HL-60/S4 treated with retinoic acid at 250 ng/mL for 4 days and 3 days (cell line): ENCODE measurements around the gene ACP2.

Experiments used
- in situ Hi-C: fragments of 300-500 bp; cut with MboI; formaldehyde crosslinking; loops from 2 replicates; pipeline ENCODE4 v1.7.0; 2022; ENCODE audit warnings: low sequenced_read_pairs

ACP2 gene

DNA sequence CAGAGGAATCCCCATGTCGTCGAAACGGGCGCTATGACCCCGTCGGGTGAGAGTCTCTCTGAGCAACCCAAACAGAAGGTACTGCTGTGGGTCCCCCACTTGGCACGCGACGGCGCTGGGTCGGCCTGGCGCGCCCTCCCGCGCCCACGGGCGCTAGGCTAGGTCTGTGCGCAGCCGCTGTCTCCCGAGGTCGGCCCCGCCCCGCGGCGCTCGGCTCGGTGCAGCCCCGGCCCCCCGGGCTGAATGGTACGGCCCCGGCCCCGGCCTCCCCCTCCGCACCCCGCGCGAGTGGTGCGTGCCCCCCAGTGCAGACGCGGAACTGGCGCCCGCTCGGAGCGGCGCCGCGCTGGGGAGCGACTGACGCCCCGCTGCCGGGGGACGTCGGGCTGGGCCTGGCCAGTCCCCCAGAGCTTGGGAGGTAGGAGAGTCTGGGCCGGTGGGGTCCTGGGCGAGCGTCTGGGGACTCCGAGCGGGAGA, 21.3 kb upstream of the ACP2 start, which contains the start of gene MADD:
MADD (plus strand) TSS at position 305 of the 477 bp plus-strand sequence.
- in situ Hi-C loops: no loop called here

DNA sequence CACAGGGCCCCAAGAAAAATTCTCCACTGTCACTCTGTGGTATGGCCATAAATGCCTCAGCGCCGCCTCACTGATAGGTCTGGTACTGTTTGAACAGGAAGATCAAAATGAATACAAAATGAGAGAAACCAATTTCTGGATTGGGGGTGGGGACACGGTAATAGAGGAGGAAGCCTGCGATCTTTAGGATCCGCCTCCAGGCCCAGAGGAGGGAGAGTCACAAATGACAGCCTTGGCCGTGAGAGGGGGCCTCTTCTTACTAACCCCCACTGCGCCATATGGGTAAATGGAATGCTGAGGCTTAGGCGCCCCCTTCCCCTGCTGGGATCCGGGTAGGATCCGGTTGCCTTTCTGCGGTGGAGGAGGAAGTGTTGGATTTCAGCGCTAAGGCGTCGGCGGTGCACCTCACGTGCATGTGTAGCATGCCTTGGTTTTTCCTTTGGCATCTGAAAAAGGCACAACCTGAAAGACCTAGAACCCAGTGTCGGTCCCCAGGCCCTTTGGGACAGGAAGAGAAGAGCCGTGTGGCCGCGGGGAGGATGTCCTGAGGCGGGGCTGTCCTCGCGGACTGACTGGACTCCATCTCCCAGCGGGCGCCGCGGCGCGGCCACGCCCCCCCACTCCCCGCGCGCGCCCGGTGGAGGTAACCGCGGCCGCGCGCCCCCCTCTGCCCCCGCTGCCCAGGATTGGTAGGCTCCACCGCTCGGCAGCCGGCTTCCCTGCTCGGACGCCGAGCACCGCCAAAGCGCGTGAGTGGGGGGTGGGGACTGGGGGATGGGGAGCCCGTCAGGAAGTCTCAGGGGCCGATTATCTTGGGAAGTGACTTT, 20.6 kb upstream of the ACP2 start:
- in situ Hi-C loops: no loop called here

DNA sequence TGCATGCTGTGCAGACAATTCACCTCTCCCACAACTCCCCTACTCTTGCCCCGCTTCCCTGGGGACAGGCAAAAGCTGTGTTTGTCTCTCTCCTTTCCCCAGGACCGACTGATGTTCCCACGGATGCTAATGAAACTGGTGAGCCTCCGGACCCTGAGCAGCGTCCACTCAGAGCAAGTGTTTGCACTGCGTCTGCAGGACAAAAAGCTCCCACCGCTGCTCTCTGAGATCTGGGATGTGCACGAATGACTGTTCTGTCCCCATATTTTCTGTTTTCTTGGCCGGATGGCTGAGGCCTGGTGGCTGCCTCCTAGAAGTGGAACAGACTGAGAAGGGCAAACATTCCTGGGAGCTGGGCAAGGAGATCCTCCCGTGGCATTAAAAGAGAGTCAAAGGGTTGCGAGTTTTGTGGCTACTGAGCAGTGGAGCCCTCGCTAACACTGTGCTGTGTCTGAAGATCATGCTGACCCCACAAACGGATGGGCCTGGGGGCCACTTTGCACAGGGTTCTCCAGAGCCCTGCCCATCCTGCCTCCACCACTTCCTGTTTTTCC, 19.9 kb upstream of the ACP2 start:
- in situ Hi-C loops: no loop called here

DNA sequence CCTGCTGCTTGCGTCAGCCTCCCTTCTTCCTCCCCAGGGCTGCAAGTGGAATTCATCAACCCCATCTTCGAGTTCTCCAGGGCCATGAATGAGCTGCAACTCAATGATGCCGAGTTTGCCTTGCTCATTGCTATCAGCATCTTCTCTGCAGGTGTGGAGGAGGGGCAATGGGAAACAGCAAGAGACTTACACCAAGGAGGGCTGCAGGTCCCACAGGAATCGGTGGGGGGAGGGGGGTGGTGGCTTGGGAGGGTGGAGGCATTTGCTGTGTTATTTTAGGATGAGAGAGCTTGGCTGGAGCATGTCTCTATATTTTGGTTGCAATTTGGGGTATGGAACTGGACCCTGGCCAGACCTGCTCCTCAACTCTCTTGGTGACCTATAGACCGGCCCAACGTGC, 19.3 kb upstream of the ACP2 start:
- in situ Hi-C loops: no loop called here

DNA sequence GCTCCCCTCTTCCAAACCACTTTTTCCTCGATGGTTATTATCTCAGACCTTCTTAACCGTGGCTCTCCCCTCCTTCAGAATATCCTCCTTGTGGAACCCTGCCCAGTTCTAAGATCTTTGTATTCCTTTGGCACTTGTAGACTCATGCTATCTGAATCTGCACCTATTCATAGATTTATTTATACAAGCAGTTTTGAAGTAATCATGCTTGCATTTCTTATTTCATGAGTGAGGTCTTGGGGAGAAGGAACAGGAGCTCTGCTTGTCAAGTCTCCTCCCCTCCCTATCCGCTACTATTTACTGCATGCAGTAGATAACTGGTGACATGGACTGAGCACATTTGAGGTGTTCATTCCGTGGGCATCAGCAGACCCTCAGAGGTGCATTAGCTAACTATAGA, 15.9 kb upstream of the ACP2 start:
- in situ Hi-C loops: no loop called here

GRCh38 chr11:47264119-47264518, 15.5 kb upstream of the ACP2 start:
- in situ Hi-C loops: no loop called here

DNA sequence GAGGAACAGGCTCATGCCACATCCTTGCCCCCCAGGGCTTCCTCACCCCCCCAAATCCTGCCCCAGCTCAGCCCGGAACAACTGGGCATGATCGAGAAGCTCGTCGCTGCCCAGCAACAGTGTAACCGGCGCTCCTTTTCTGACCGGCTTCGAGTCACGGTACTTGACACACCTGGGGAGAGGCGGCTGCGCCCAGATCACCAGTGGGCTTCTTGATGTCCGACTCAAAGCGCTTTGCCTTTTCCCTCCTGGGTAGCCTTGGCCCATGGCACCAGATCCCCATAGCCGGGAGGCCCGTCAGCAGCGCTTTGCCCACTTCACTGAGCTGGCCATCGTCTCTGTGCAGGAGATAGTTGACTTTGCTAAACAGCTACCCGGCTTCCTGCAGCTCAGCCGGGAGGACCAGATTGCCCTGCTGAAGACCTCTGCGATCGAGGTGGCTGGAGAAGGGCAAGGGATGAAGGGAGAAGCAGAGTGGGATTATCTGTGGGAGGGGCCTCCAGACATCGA, 12.7 kb upstream of the ACP2 start:
- in situ Hi-C loops: no loop called here

DNA sequence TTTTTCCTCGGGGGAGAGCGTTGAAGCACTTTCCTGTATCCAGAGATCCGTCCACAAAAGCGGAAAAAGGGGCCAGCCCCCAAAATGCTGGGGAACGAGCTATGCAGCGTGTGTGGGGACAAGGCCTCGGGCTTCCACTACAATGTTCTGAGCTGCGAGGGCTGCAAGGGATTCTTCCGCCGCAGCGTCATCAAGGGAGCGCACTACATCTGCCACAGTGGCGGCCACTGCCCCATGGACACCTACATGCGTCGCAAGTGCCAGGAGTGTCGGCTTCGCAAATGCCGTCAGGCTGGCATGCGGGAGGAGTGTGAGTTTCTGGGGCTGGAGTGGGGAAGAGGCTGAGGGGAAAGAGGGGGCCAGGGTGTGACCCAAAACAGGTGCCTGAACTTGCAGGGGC, 11.8 kb upstream of the ACP2 start:
- in situ Hi-C loops: no loop called here

DNA sequence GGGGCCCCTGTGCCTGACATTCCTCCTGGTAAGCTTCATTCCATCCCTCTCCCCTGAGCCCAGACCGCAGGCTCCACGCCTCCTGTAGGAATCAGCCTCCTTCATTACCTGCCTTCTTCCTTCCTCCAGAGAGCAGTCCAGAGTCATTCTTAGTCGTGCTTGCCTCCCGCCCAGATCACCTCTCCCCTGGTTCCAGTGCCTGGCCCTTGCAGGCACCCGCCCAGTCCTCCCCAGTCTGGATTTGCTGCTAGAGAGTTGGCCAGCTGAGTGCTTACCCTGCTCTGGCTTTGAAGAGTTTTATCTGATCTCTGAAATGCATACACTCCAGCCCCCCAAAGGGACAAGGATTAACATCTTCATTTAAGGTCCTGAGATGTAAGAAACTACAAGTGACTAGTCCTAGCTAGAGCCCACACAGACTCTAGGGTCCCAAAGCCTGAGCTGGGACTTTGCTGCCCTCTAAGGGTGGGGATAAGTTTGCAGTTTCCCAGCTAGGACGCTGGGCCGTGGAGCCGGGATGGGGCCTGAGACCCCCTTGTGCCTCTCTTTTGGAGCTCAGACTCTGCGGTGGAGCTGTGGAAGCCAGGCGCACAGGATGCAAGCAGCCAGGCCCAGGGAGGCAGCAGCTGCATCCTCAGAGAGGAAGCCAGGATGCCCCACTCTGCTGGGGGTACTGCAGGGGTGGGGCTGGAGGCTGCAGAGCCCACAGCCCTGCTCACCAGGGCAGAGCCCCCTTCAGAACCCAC, 10.8 kb upstream of the ACP2 start:
- in situ Hi-C loops: no loop called here

DNA sequence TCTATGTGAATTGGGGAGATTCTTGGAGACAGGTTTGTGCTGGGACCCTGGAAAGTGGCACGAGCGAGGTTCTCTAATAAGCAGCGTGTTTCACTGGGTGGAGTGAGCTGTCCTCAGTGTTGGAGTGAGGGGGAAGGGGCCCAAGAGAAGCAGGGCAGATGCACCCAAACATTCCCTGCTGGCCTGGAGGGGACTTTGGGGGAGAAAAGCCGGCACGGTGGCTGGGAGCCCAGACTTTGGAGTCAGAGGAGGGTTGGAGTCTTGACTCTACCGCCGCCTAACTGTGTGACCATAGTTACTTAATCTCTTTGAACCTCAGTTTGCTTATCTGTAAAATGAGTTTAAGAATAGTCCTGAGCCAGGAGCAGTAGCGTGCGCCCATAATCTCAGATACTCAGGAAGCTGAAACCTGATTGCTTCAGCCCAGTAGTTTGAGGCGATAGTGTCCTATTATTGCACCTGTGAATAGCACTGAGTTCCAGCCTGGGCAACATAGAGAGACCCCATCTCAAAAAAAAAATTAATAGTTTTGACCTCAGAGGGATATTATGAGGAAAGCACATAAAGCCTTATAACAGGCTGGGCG, 9.8 kb upstream of the ACP2 start:
- in situ Hi-C loops: no loop called here

DNA sequence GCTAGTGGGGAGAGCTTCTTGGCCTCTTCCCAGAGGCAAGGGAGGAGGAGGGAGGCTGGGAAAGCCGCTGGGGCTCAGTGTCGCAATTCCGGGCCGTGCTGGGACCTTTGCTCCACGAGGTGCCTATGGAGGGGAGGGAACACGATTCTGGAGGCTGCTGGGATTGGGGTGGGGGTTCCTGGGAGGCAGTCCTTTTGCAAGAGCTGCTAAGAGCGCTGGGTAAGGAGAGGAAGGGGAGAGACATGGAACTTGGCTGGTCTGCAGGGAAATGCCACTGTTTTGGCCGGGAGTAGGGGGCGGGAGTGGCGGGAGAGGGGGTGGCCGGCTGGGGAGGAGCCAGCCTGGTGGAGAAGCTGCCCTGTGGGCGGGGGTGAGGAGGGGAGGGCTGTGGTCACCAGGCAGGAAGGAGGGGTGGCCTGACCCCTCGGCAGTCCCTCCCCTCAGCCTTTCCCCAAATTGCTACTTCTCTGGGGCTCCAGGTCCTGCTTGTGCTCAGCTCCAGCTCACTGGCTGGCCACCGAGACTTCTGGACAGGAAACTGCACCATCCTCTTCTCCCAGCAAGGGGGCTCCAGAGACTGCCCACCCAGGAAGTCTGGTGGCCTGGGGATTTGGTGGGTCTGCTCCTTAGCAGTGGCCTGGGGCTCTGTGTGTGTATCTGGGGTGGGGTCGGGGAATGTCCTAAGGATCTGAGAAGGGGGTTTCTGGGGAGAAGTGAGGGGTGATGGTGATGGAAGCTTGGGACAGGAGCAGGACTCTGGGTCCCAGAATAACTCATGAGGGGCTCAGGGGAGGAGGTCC, 9.1 kb upstream of the ACP2 start, which contains the start of gene NR1H3:
NR1H3 (plus strand) TSS at position 480 of the 800 bp plus-strand sequence. CDS start 1,221 bp downstream, outside the sequence.
- in situ Hi-C loops: no loop called here

DNA sequence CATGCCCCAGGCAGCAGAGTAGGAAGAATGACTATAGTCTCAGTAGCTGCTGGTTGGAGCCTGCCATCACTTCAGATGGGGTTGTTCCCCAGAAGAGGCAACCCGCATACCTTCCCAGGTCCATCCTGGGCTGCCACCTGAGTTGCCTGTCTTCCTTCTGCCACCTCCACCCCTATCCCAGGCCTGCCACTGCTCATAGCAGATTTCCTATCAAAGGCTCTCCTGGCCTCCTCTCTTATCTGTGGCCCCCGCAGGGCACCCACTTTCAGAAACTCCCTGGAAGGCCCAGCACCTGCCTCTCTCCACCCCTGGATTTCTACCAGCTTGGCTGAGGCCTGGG, 8.5 kb upstream of the ACP2 start:
- in situ Hi-C loops: no loop called here

GRCh38 chr11:47256374-47256773, 7.8 kb upstream of the ACP2 start:
- in situ Hi-C loops: no loop called here

GRCh38 chr11:47254386-47254785, 5.8 kb upstream of the ACP2 start:
- in situ Hi-C loops: no loop called here

DNA sequence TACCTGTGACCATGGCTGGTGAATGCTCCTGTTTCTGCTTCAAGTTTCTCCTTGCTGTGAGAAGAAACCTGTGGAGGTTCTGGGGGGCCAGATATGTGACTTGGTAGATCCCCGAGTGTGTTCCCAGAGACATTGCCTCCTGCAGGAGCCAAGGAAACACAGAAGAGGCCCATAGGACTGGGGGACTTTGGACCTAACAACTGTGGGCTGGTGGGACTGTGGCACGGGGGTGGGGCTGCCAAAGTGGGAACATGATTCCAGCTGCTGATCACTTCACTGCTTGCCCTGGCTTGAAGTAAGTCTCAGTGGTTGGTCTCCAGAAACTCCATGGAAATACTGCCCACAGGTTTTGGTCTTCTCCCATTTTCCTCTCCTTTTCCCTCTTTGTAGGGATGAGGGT, 5.0 kb upstream of the ACP2 start:
- in situ Hi-C loops: no loop called here

DNA sequence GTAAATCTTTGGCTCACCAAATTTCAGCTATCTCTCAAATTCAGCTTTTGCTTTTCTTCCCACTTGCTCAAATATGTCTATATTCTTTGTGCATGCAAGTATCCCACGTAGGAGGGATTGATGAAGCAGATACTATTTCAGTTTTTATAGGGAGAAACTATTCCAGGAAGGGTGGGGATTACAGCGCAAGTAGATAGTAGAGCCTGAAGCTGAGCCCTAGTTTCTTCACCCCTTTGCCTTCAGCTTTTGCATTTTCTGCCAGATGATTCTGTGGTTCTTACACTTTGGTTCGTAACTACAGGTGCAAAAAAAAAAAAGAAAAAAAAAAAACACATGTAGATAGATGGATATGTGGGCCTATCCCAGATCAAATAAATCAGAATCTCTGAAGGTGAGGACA, 3.1 kb upstream of the ACP2 start:
- in situ Hi-C loops: no loop called here

GRCh38 chr11:47249378-47249715, 733 bp upstream of the ACP2 start:
- in situ Hi-C loops: no loop called here

DNA sequence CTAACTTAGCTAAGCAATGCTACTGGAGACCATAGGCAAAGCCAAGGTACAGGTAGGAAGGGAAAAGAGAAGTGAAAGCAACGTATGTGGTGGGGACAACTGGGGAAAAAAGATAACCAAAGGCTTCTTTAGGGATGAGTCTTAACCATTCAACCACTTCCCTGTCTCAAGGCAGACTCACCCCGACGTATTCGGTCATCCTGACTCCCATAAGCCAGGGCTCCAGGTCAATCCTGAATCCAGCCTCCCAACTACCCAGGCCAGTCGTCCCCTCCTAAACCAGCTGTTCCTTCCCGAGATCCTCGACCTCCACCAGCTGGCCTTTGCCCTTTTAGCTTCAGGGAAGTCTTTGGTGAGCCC, 330 bp downstream of the ACP2 start:
- in situ Hi-C loops: no loop called here

- in situ Hi-C loops: no loop called here
Measured at GRCh38 chr11:47247502-47247901, 1.1 kb downstream of the ACP2 start.

GRCh38 chr11:47245611-47246357, 2.8 kb downstream of the ACP2 start:
- in situ Hi-C loops: no loop called here
